ENCODE measurements around the gene PML.

Gene PML

DNA sequence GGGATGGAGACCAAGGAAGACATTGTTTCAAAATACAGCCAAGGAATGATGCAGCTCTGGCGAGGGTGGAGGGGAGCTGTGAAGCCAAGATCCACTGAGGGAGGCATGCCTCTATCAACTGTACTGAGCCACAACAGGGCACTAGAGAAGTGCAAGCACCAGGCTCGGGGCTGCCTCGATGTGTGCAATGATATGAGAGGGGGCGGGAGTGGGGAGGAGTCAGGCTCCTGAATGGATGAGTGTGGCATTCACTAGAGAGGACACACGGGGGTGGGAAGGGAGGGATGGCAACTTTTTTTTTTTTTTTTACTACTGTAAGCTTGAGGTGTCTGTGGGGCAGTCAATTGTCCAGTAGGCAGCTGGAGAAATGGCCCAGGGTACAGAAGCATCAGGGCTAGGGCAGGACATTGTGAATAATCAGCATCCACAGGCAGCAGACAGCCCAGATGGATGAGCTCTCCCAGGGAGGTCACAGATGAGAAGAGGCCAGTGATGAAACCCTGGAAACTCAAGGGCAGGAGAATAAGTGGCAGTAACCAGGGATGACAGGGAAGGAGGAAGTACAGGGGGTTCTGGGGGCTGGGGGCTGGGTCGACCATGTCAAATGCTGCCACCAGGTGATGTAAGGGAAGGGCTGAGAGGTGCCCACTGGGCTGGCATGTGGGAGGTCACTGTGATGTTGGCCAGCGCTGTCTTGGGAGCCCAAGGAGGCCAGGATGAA is 8.3 kb upstream of the PML start:
- no peak for DNase-seq

DNA sequence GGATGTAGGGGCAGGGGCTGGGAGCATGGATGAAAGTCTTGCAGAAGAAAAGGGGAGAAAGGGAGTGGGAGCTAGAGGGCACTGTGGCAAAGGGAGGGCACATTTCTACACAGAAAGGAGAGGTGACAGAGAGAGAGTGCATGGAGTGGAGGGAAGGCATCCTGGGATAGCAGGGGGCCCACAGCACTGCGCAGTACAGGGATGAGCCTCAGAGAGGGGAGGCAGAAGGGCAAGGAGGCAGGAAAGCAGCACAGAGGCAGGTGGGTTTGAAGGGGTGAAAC is 7.8 kb upstream of the PML start:
- DNase-seq: no peak

DNA sequence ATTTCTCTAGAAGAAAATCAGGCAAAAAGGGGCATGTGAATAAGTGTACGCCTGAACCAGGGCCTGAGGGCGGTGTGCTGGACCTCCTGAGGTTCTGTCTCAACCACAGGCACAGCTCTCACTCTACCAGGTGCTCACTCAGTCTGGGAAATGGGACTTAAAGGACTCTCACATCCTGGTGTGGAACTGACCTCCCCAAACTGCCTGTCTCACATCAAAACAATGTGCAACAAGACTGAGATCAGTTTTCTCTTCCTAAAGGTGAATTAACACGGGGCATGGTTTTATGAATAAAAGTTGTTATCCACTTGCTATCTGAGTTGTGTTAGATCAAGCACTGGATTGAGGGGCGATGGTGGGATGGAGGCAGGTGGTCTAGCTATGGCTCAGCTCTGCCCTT is 7.3 kb upstream of the PML start:
- no peak for DNase-seq

DNA sequence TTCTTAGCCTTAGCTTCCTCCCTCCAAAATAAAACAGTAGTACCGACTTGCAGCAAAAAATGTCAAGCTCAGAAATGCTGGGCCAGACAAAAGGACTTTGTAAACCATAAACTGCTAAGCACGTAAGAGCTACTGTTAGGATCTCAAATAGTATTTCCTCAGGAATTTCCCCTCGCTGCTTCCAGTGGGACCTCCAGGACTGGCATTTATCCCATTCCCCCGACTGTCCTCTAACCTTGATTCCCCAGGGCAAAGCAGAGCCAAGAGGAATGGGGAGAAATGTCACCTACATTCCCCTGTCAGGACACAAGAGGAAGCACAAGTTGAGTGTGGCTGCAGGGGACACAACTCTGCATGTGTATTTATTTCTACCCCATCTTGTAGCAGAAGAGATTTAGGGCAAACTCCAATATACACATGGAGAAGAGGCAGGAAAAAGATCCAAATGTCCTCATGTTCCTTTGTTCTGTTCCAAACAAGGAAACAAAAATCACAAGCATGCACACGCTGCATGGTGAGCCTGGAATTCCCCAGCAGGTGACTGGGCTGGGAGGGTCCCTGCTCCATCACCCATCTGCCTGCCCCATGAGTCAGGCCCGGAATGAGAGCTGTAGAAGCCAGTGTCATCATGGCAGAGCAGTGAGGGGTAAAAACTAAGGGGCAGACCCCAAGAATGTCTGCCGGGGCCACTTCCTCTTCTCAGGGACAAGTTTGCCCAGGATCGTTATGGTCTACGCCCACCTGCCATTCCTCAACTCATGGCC is 6.7 kb upstream of the PML start:
- peak; percentile 68 for DNase-seq

DNA sequence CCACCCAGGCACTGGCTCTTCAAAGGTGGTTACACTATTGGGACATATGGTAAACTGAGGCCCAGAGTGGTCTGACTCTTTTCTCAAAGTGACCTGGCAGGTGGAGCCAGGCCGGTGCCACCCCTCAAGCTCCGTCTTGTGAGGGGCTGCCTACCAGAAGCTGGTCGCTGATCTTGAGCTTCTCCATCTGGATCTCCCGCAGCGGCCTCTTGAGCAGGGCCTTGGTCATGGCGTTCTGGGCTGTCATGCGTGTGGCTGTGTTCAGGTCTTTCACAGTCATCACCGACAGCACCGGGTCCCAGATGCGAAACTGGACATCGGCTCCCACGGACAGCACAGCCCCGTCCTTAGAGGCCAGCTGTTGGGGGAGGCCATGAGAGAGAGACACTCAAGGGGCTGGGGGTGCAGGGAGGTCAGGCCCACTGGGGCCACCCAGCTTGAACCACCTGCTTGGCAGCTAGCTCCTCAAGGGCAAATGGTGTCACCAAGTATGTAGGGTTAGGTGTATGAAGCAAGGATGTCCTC is 6.0 kb upstream of the PML start:
- no peak for DNase-seq

DNA sequence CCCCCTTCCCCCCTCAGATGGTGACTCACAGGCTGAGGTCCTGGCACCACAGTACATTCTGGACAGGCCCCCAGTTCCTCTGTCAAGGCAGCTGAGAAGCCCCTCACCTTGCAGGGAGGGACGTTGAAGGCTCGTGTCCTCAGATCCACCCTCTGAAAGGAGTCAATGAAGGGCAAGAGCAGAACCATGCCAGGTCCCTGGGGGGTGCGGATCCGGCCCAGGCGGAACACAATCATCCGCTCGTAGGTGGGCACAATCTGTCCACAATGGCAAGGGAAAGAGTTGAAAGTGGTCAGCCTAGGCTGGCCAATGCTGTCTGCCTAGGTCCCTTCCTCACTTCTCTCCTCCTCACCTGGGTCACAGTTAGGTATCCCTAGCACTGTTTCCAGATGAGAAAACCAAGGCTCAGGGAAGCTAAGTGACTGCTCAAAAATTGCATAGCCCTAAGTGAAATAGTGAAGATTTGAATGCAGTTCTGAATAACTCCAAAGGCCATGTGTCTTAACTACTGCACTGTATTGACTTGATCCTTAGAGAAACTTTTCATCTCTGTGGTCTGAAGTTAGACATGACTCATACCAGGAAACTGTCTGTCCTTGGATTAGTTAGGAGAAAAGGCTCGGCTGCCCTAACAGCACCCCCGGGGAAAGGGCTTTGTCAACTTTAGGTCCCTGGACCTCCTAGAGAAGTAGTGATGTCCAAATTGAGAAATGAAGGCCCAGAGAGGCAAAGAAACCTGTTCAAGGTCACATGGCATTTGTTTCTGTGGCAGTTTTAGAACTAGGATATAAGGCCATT is 5.3 kb upstream of the PML start:
- peak; percentile 82 for DNase-seq

DNA sequence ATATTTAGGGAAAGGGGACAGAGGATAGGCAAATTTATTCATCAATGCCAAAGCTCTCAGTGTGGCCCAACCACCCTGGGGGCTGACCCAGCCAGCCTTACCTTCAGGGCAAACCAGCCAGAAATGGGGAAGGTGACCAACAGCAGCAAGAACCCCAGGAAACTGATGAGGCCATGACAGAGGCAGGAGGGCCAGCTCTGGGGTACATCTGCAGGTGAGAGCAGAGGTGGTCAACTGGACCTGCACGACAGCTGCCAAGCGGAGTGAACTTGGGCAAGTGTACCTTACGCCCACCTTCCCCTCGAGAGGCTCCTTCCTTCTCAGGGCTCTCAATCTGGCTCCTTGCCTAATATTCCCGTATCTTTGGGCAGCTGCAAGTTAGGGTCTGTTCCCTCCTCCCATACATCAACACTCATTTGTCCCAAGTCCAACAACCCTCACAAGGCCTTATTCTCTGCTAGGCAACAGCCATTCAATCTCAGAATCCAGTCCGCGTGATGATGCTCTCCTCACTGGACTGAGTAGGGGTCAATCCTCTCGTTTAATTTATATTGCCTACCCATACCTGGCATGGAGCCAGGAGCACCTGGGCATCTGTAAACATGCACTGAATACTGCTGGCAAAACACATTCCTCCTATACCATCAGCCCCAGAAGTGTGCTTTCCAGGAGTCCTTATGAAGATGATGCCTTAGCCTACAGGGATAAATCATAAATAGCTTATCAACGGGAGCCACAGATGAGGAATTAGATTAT is 4.1 kb upstream of the PML start:
- no peak for DNase-seq

DNA sequence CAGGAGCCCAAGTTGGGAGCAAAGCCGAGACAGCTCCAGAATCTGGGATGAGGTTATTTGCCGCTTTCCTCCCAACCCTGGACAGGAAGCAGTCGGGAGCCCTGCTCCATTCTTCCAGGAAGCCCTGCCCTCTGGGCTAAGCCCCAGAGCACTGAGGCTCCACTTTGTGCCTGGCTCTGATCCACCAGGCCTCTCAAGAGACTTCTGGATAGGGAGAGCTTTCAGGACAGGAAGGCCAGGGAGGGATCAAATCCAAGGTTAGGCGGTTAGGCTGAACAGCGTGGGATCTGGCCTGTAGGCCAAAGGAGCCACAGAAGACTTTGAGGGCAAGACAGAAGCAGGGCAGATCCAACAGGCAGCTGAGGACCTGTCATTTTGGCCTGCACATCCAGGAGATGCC is 3.3 kb upstream of the PML start:
- DNase-seq: peak; percentile 46

DNA sequence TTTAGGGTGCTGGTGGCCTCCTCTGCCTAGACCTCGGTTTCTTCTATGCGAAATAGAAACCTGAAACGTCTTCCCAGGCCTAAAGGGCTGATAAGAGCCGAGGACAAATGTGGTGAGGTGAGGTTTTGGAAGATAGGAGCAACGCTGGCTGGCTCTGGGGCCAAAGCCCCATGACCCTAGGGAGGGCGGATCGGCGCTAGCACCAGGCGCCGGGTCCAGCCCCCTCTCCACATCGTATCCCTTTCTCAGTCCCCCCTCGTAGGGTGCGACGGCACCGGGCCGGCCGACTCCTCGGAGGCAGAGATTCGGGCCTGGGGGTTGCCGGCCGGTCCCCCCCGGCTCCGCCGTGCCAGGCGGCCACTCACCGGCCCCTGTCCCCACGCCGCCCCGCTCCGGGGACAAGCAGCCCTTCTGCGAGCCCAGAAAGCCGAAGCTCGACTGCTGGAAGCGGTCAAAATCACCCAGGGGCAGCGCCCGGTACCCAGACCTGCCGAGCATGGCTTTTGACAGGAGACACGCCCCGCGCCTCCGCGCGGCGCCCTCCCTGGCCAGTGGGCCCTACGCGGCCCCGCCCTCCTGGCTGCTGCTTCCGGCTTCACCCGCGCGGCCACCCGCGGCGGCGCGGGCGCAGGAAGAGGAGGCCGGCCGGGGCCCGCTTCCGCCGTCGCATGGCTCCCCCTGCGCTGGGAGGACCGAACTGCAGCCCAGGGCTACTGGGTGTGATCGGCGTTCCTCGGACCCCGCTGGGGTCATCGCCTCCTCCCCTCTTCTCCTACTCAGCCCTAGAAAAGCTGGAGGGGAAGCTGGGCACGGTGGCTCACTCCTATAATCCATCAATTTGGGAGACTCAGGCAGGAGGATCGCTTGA is 2.6 kb upstream of the PML start, which contains the start of gene STOML1:
STOML1 (minus strand) TSS at position 570 of the 868 bp plus-strand sequence; CDS start at position 498, 72 bp downstream.
- peak; percentile 93 for DNase-seq

DNA sequence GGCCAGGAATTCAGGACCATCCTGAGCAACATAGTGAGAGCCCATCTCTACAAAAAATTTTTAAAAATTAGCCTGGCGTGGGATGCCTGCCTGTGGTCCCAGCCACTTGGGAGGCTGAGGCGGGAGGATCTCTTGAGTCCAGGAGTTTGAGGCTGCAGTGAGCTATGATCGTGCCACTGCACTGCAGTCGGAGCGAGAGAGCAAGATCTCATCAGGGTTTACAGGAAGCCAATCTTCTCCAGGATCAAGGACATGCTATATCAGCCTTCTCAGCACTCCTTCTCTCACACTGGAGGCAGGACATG is 2.0 kb upstream of the PML start:
- no peak for DNase-seq

DNA sequence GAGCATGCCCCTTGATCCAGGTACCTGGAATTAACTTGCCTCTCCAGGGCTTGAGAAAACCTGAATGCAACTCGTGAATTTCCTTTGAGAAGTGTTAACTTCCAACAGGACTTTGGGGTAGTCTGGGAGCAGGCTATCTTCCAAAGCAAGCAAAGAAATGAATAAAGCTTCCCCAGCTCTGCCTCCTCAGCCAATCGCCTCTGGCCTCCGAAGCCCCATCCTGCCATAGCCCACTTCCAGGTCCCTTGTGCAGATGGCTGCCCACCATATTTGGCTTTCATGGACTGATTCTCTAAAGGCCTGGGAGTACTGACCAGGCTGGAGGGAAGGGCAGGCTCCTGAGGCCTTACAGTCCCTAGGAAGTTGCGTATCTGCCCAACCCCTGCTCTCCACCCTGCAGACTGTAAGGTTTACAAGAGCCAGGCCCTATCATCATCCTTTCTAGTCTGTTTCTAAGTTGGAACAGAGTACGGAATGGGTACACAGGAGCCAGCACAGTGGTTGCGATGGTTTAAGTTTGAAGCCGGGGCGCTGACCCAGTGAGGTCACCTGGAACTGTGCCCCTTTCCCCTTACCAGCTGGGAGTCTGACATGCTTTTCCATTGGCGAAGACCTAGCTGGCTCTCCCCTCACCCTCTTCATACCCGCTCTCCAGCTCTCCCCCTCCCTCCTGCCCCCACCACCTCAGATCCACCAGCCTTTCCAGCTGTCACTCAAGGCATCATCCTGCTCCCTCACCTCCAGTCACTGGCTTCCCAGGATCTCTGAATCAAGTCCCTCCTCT is 1.1 kb upstream of the PML start:
- DNase-seq: no peak

DNA sequence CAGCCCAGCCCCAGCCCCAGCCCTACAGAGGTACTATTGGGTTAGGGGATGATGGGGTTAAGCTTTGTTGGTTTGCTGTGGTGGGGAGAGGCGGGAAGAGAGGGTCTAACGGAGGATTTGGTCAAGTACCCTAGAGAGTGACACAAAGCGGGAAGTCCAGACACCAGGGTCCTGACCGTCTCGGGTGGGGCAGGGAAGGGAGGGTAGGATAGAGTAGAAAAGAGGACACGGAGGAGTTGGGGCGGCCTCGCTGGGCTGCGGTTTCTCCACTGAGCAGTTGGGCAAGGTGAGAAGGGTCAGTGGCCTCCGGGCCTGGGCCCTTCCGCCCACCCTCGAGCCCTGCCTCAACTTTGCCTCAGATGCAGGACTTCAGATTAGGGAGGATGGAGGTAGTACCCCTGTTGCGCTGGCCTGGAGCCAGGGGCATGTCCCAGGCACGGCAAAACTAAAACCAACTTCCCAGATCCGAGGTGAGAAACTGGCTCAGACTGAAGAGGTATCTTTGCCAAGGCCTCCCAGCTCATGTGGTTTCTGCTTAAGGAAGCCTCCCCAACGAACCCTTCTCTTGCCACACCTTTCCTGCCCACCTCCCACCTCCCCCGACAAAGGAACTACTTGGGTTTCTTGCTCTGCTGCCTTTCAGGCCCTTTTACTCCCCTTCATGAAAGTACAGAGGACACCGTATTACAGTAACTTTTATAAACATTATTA is 551 bp downstream of the PML start:
- no peak for DNase-seq

DNA sequence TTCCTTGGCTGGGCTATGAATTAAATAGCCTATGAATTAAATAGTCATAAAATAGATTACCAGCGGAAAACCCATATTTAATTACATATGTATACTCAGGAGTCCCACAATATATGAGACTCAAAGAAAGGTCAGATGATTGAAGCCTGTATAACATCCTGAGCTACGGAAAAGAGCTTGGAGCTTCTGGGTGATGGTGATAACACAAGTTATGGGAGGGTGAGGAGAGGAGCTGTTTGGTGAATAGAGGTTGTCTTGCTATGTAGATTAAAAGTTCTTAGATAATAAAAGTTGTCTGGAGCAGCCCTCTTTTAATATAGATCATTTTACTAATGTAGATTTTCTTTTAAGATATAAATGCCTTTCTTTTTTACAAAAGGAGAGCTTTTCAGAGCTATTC is 1.8 kb downstream of the PML start:
- DNase-seq: no peak

DNA sequence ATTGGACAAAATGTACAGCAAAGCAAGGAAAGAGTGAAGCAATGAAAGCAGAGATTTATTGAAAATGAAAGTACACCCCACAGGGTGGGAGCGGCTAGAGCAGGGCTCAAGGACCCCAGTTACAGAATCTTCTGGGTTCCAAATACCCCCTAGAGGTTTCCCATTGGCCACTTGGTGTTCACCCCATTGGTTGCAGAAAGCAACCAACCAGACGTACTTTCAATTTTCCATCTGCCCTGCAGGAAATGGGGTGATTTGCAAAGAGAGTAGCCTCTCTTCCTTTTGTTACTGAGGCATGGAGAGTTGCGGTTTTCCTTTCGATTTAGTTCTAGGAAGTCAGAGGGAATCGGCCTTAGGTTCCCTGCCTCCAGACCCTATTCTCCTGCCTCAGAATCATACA is 2.4 kb downstream of the PML start:
- DNase-seq: peak; percentile 74

DNA sequence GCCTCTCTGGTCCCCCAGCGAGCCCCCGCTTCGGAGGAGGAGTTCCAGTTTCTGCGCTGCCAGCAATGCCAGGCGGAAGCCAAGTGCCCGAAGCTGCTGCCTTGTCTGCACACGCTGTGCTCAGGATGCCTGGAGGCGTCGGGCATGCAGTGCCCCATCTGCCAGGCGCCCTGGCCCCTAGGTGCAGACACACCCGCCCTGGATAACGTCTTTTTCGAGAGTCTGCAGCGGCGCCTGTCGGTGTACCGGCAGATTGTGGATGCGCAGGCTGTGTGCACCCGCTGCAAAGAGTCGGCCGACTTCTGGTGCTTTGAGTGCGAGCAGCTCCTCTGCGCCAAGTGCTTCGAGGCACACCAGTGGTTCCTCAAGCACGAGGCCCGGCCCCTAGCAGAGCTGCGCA is 3.5 kb downstream of the PML start:
- DNase-seq: no peak

DNA sequence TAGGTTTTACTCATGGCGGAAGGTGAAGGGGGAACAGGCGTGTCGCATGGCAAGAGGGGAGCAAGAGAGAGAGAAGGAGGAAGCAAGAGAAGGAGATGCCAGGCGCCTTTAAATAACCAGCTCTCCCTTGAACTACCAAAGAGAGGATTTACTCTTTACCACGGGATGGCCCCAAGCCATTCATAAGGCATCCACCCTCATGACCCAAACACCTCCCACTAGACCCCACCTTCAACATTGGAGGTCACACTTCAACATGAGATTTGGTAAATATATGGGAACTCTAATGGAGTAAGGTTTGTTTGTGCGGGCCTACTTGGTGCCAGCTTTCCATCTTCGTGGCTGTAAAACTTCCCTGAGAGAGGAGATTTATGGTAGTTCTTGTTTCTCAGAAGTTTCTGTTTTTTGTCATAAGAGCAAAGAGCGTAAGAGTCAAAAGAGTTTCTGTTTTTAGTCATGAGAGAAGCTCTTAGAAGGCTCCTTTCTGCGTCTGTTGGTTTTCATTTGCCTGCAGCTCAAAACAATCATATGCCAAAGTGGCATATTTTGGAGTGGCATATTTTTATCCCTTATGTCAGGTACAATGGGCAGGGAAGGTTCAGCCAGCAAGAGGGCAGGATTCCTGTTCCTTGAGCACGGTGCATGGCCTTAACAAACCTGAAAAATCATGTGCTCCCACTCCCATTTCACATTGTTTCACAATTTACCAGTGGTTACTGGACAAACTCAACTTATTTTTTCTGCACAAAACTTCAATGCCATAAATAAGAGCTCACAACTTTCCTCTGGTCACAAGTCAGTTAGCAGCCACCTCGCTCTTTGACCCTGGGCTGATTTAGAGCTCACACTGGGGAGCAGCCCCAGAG is 12.5 kb downstream of the PML start:
- DNase-seq: no peak

DNA sequence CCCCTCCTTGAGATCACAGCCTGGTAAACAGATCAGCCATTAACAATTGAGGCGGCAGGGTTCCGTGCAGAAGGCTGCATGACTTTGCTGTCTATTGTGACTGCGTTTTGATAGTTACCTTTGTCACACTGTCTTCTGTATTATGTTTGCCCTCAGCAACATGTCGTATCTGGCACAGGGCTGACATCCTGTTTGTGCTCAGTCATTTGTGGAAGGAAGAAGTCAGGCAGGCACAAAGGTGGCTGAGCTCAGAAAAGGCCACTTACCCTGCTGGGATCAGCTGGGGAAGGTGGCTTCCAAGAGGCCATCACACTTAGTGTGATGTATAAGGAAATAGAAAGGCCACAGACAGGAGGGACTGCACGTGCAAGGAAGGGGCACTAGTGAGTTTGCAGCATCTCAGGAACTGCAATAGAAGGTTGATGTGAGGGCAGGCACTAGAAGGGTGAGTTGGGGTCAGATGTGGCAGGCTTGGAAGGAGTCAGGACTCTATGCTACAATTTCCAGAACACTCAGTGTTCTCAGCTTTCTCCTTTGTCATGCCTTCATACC is 13.4 kb downstream of the PML start:
- DNase-seq: no peak

DNA sequence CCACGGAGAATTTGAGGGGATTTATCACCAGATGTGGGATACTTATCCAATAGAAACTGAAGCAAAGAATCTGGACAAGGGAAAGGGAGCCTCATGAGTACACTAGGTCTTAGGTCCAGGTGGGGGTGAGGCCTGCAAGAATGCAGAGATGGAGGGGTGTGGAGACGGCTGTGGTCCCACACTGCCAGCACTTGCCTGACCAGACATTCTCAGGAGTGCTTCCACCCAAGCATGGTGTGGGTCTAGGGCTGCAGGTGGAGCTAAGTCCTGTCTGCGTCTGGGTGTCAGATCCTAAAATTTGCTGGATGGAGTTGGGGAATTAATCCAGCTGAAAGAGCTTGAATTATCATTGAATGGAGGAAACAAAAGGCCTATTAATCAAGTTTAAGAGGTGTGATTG is 14.4 kb downstream of the PML start:
- DNase-seq: no peak

DNA sequence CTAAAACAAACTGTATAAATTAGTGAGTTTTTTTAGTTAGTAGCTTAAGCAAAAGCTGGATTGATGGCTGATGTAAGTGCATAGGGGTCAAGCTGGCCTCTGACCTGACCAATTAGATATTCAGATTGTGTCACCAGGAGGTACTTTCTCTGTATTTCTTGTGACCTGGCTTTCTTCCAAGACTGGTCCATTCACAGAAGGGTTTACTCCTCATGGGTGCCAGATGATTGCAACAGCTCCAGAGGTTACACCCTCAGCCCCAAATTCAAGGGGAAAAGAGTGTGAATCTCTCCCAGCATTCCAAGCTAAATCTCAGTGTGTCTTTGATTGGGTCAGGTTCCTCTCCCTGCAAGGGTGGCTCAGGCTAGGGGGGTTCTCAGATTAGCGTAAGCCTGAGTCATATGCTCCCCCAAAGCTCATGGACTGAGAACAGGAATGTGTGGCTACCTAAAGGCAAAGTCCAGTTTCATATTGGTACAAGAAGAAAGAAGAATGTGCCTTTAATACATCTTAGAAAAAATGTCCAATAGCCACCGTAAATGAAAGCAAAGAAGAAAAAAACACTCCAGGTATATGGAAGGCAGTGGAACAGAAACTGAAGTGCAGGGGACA is 16.5 kb downstream of the PML start:
- DNase-seq: peak; percentile 48

All from EL (cell line).